Measurements from ENCODE around the gene AQR.
"Not testable (repeated sequence)": the region's sequence is repeated elsewhere in the genome, so short reads cannot be mapped to it uniquely, and the experiment has no call there.

AQR gene

GRCh38 chr15:34869110-34869509 is 100.4 kb downstream of the AQR start:
- no peak for DNase-seq

DNA sequence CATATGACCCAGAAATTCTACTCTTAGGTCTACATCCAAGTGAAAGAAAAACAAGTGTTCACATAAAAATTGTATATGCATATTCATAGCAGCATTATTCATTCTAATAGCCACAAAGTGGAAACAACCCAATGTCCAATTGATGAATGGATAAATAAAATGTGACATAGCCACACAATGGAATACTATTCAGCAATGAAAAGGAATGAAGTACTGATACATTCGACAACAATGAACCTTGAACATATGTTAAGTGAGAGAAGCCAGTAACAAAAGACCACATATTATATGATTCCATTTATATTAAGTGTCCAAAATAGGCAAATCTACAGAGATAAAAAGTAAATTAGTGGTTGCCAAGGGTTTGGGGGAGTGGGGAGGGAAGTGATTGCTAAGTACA is 104.0 kb downstream of the AQR start:
- no peak for DNase-seq

GRCh38 chr15:34861214-34861613 is 108.3 kb downstream of the AQR start:
- no peak for DNase-seq

- DNase-seq = no peak
These were observed 113.6 kb downstream of the AQR start for GRCh38 chr15:34855893-34856292.

GRCh38 chr15:34855413-34855812 is 114.1 kb downstream of the AQR start:
- no peak for DNase-seq

DNA sequence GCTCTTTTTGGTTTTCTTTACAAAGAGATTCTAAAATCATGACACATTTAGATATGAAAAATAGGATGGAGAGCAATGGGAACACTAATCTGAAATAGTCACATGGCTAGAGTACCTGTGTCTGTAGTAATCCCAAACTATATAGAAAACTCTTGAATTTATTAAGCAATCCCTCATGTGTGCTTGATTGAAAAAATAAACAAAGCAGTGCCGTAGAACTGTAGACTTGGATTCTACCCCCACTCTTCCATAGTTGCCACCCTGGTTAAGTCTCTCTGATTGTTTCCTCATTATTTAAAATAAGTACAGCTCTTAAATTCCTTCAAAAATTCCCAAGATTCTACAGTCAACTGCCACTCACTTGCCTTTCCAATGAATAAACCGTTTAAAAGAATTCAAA is 115.3 kb downstream of the AQR start:
- no peak for DNase-seq

DNA sequence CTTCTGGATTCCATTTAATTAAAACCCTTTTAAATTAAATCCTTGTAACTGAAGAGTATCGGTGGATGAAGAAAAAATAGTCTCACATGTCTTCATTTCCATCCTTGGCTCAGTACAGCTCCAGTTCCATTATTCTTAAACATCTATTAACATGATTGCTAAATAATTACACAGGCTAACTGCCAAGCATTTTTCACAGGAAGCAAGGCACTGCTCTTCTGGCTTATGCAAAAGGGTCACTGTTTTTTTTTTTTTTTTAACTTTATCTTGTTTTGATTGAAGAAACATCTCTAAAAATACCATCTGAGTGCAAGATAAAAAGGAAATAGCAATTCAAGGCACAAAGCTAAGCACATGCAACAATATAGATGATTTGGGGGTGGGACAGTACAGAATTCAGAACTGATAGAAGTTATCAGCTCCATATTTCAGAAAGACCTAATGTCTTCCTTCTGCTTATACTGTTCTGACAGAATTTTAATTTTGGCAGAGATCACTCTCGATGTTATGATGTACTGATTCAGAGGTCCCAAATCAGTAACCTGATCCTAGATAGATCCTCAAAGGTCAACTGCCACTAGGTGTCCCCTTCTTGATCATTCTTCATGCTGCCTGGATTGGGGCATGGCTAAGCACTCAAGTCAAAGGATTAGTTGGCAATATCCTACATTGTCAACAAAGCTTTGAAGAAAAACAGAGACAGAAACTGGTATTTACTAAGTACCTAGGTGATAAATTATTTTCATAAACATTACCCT is 116.4 kb downstream of the AQR start:
- no peak for DNase-seq

GRCh38 chr15:34851751-34852150 is 117.8 kb downstream of the AQR start:
- no peak for DNase-seq

- no peak for DNase-seq
These were observed 118.5 kb downstream of the AQR start for GRCh38 chr15:34851007-34851406.

DNA sequence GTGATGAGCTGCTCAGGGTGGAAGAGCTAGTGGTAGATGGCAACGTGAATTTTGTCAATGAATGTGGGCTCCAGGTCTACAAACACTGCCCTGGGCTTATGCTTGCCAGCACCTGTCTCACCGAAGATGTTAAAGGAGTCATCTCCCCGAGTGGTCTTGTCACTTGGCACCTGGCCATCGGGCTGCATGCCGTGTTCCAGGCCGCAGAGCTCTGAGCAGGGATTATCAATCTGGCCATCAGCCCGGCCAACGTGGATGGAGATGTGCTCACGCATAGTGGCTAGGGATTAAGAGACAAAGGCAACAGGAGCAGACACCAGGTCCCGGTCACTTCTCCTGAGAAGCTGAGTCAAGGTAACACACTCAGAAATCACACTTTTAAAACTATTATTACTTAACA is 119.4 kb downstream of the AQR start:
- no peak for DNase-seq

DNA sequence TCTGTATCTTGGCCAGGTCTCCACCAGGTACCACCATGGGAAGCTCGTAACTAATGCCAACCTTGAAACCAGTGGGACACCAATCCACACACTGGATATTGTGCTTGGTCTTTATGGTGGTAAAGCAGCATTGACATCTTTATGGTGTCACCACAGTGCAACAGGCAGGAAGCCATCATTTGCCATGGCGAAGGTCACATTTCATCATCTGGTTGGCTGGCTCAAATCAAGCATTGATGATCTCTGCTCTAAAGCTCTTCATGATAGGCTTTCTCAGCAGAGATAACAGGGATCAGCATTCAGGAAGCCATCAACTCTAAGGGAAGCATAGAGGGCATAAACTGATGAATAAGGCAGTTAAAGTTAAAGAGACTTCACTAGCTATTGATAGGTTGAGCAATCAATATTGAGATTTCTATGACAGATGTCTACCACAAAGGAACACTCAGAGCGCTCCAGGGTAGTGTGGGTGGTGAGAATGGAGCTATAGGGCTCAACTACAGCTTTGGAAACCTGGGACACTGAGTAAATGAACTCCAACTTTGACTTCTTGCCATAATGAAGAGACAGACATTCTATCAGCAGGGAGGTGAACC is 120.1 kb downstream of the AQR start:
- no peak for DNase-seq

DNA sequence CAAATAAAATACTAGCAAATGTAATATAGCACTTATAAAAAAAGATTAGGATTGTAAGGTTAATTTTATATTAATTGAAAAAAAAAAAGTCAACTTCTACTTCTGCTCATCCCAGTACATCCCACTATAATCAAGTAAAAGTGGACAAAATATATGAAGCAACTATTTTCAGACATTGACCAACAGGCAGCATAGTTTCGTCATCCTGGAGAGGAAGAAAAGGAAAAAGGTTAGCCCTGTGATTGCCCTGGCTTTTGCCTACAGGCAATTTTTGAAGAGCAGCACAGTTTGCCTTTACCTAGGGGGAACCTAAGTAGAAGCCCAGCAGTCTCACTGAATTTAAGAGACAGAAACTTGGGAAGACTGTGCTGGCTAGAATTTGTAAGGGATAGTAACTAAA is 121.9 kb downstream of the AQR start:
- DNase-seq = no peak

DNA sequence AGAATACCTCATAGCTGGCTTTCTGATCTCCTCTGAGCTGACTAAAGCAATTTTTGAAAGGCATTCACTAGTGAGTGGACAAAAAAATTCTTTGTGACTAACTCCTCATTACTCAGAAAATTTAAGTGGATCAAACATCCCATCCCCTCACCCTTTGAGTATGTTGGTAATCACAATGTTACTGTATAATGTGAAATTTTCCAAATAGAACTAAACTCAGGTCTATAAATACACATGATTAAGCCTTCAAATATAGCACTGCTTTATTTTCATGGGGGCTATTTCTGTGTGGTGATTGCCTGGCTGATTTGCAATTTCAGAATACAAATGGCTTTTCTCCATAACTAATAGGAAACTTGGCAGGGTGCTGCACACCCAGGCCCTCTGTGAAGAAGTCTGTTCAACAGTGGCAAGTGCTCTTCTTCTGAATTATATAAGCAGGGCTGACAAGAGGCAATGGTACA is 128.2 kb downstream of the AQR start:
- no peak for DNase-seq

DNA sequence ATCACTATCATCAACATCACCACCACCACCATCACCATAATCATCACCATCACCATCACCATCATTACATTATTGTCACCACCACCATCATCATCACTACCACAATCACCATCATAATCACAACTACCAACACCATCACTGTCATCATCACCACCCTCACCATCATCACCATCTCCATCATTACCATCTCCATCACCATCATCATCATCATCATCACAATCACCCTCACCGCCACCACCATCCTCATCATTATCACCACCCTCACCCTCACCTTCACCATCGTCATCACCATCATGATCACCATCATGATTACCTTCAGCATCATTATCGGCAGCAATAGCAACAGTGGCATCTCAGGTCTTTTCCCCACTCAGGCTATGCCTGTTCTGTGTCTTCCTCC is 131.3 kb downstream of the AQR start:
- DNase-seq = no peak

GRCh38 chr15:34837246-34838016 is 132.1 kb downstream of the AQR start:
- no peak for DNase-seq

- no peak for DNase-seq
These were observed 141.2 kb downstream of the AQR start for GRCh38 chr15:34828145-34828911.

DNA sequence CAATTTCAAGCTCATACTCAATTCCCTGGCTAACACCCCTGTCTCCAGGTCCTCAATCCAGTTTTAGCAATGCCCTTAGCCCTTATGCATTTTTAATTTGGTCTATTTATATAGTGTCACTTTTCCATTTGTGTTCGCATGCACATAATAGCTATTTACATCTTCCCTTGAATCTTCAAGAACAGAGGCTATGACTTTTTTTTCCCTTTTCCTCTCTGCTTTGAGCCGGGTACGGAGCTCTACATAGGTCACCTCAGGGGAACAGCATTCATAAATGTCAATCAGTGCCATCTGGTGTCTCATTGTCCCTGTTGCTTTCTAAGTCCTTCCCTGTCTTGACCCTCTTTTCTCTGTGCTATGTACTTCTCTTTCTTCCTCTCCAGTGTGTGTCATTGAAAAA is 147.7 kb downstream of the AQR start:
- DNase-seq = no peak

GRCh38 chr15:34820110-34820509 is 149.4 kb downstream of the AQR start:
- no peak for DNase-seq

- DNase-seq = no peak
These were observed 151.0 kb downstream of the AQR start for GRCh38 chr15:34818526-34818925.

DNA sequence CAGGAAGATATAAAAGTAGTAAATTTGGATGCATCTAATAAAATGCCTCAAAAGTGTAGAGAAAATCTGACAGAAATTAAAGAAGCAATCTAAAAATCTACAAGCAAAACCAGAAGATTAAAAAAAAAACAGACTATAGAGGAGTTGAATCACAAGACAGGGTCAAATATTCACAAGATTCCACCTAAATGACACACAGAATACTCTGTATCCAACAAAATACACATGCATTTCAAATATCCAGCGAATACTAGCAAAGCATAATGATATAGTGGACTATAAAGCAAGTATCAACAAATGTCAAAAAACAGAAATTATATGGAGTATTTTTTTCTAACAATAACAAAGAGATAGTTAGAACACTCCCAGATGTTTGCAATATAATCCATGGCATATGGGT is 153.7 kb downstream of the AQR start:
- no peak for DNase-seq

- DNase-seq = no peak
These were observed 155.9 kb downstream of the AQR start for GRCh38 chr15:34813446-34814190.

DNA sequence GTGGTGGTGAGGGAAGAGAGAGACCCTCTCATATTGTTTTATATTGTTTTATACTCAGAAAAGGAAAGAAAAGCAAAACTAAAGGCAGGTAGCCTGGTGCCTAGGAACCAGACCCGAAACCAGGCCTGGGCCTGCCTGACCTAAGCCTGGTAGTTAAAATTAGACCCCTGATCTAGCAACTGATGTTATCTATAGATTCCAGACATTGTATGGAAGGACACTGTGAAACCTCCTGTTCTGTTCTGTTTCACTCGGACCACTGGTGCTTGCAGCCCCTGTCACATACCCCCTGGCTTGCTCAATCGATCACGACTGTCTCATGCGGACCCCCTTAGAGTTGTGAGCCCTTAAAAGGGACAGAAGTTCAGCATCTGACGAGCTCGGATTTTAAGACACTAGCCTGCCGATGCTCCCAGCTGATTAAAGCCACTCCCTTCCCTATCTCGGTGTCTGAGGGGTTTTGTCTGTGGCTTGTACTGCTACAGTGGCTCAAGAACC is 156.6 kb downstream of the AQR start:
- not testable (repeated sequence) for DNase-seq

Measured in RPMI8226 (cell line).